Activated naive CD8-positive, alpha-beta T cell treated with anti-CD3 and anti-CD28 coated beads, Interleukin-2, amount 10 ng/mL, durations not matched to agents 7 days and 5 days (primary cell): ENCODE measurements around the gene LGR6. TPM values are rescaled to one million over a fixed set of nuclear protein-coding genes. Genes with fewer than 3 reads are reported as not detected.
A peak's percentile ranks its signal among the peaks of the same experiment; 100 is the strongest.

Experiments used
- ATAC-seq: fragments of 150-1000 bp; cut with Tn5 transposase; one replicate; pipeline ENCODE4 v1.10.0; 2021; ENCODE audit warnings: low read depth, moderate library complexity
- POLR2A ChIA-PET: fragments of 350-600 bp; sonication (Branson Sonifier 250); formaldehyde crosslinking; loops from one replicate; lab custom pipeline; 2021; ENCODE audit warnings: antibody characterized with exemption; lab: Charles Lee
- DNase-seq: peaks from one replicate; pipeline ENCODE4 v3.0.0; 2021
- H3K27ac Mint-ChIP-seq: one replicate; pipeline ENCODE4 v1.8.0; 2022; ENCODE audit warnings: mild to moderate bottlenecking, mixed read lengths
- H3K27me3 Mint-ChIP-seq: one replicate; pipeline ENCODE4 v1.8.0; 2022; ENCODE audit warnings: mild to moderate bottlenecking, moderate library complexity, mixed read lengths
- H3K36me3 Mint-ChIP-seq: one replicate; pipeline ENCODE4 v1.8.0; 2021; ENCODE audit warnings: mild to moderate bottlenecking, mixed read lengths
- H3K4me1 Mint-ChIP-seq: one replicate; pipeline ENCODE4 v1.8.0; 2021; ENCODE audit warnings: mixed read lengths
- H3K4me3 Mint-ChIP-seq: one replicate; pipeline ENCODE4 v1.8.0; 2022; ENCODE audit warnings: mild to moderate bottlenecking, moderate library complexity, mixed read lengths
- H3K9me3 Mint-ChIP-seq: one replicate; pipeline ENCODE4 v1.8.0; 2021; ENCODE audit warnings: mixed read lengths
- total RNA-seq, 2 experiments: library from RNA; stranded (reverse); gene quantifications; one replicate each; pipeline ENCODE4 v1.2.3, GENCODE V29; 2021

LGR6 gene
- total RNA-seq, 2 experiments from 2014 or later: 2.7 to 5.2 TPM

GRCh38 chr1:202153284-202153683 lies 40.3 kb upstream of the LGR6 start:
- ATAC-seq (no peak), DNase-seq (no peak)
- H3K27me3 Mint-ChIP-seq: no peaks in the 10 kb centered on the region
- no peaks in the 10 kb centered on the region for H3K9me3 Mint-ChIP-seq
- peaks cover 34% of the 10 kb centered on the region for H3K4me1 Mint-ChIP-seq
- H3K27ac Mint-ChIP-seq: peak overlapping the region; percentile 73
- POLR2A ChIA-PET: interaction anchor here (0.6 to 3.4 kb wide), 2 partner anchors 10 to 13 kb away, joined by 3 to 18 read pairs; partner anchors contain the start of gene ARL8A
- no peak overlapping the region for H3K4me3 Mint-ChIP-seq
- peaks cover 40% of the 10 kb centered on the region for H3K36me3 Mint-ChIP-seq

GRCh38 chr1:202154148-202154765 lies 39.3 kb upstream of the LGR6 start:
- Mint-ChIP-seq H3K27ac (peak overlapping the region; percentile 66), H3K9me3 (no peaks in the 10 kb centered on the region), H3K4me1 (peaks cover 41% of the 10 kb centered on the region), H3K36me3 (peaks cover 46% of the 10 kb centered on the region), H3K4me3 (no peak overlapping the region), H3K27me3 (no peaks in the 10 kb centered on the region)
- POLR2A ChIA-PET: interaction anchor here (0.8 to 3.4 kb wide), 7 partner anchors 8 to 35 kb away, joined by 3 to 18 read pairs (median 3); partner anchors contain the start of gene ARL8A
- DNase-seq (no peak), ATAC-seq (no peak)

DNA sequence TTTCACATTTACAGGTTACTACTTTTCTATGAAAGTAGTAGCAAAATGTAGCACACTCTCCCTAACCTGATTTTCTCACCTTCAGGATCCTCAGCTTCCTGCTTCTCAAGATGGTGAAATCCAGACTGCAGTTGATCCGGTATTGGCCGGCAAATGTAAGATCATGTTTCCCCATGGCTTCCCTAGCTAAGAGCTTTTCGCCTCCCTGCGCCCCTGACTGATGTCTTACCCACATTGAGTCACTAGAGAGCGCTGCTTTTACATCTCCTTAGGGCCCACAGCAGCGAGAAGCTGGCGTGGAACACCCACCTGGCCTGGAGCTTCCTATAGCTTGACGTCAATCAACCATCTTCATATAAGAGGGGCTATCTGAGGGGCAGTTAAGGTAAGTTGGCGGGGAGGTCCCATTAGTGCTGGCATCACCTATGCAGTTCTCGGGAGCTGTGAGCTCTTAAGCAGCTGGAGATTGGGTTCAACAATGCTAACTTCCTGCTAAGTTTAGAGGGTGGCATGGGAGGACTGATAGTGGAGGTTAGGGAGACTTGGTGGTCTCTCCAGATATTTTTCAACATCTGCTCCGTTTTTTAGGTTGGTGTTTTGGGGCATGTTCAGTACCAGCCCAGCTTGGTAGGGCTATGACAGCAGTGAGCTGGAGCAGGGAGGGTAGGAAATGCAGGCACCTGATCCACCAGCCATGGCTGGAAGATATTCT lies 38.7 kb upstream of the LGR6 start:
- ATAC-seq (peak; percentile 54), DNase-seq (peak; percentile 49)
- POLR2A ChIA-PET: interaction anchor here (0.8 to 3.4 kb wide), 7 partner anchors 8 to 35 kb away, joined by 3 to 18 read pairs (median 3); partner anchors contain the start of gene ARL8A
- no peaks in the 10 kb centered on the region for H3K27me3 Mint-ChIP-seq
- H3K9me3 Mint-ChIP-seq: no peaks in the 10 kb centered on the region
- H3K4me3 Mint-ChIP-seq: no peak overlapping the region
- H3K36me3 Mint-ChIP-seq: peaks cover 50% of the 10 kb centered on the region
- peak overlapping the region; percentile 66 for H3K27ac Mint-ChIP-seq
- peaks cover 41% of the 10 kb centered on the region for H3K4me1 Mint-ChIP-seq

- no peak for ATAC-seq
- no peak for DNase-seq
- no peak overlapping the region for H3K27ac Mint-ChIP-seq
- H3K4me1 Mint-ChIP-seq: peaks cover 40% of the 10 kb centered on the region
- peak overlapping the region; percentile 28 for H3K4me3 Mint-ChIP-seq
- no peaks in the 10 kb centered on the region for H3K9me3 Mint-ChIP-seq
- POLR2A ChIA-PET: interaction anchor here (0.8 to 3.4 kb wide), 6 partner anchors 9 to 34 kb away, joined by 3 to 18 read pairs (median 4); partner anchors contain the start of gene ARL8A
- no peaks in the 10 kb centered on the region for H3K27me3 Mint-ChIP-seq
- H3K36me3 Mint-ChIP-seq: peaks cover 51% of the 10 kb centered on the region
Observed at GRCh38 chr1:202155478-202156021, 38.0 kb upstream of the LGR6 start.

DNA sequence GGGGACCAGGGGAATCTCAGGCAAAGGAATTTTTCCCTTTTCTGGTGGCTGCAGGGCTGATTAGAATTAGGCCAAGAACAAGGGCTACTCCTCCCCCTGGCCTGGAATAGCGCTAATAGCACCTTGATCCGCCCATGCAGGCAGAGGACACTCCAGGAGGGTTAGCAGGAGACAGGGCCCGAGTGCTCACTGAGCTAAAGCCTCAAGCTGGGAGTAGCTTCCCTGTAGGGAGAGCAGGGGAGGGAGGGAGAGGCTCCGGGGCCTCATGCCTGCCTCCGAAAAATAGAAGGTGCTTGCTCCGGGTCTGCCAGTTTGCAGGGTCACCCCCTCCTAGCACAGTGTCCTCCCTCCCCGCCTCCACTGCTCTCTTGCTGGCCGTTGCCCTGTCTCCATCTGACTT lies 37.0 kb upstream of the LGR6 start:
- Mint-ChIP-seq H3K27ac (peak overlapping the region; percentile 30), H3K36me3 (peaks cover 42% of the 10 kb centered on the region), H3K9me3 (no peaks in the 10 kb centered on the region), H3K4me1 (peaks cover 45% of the 10 kb centered on the region), H3K27me3 (no peaks in the 10 kb centered on the region), H3K4me3 (peak overlapping the region; percentile 22)
- ATAC-seq: no peak
- POLR2A ChIA-PET: interaction anchor here (1.2 to 3.4 kb wide), 2 partner anchors 8 to 13 kb away, joined by 3 to 18 read pairs; partner anchors contain the start of gene ARL8A
- DNase-seq: no peak

GRCh38 chr1:202157945-202158344 lies 35.7 kb upstream of the LGR6 start:
- H3K27me3 Mint-ChIP-seq: no peaks in the 10 kb centered on the region
- ATAC-seq (no peak), DNase-seq (no peak)
- H3K36me3 Mint-ChIP-seq: peaks cover 35% of the 10 kb centered on the region
- no peaks in the 10 kb centered on the region for H3K9me3 Mint-ChIP-seq
- peak overlapping the region; percentile 65 for H3K27ac Mint-ChIP-seq
- POLR2A ChIA-PET: no interaction called here
- peaks cover 56% of the 10 kb centered on the region for H3K4me1 Mint-ChIP-seq
- H3K4me3 Mint-ChIP-seq: peak overlapping the region; percentile 96

- Mint-ChIP-seq H3K36me3 (peaks cover 30% of the 10 kb centered on the region), H3K4me1 (peaks cover 55% of the 10 kb centered on the region), H3K27ac (peak overlapping the region; percentile 100), H3K9me3 (no peaks in the 10 kb centered on the region), H3K4me3 (peak overlapping the region; percentile 96), H3K27me3 (no peaks in the 10 kb centered on the region)
- POLR2A ChIA-PET: interaction anchor here (1.2 to 2.6 kb wide), 6 partner anchors 9 to 183 kb away, joined by 3 to 17 read pairs (median 8); partner anchors contain the start of genes ARL8A, LGR6 and UBE2T
- DNase-seq (peak; percentile 66), ATAC-seq (peak; percentile 11)
Observed at GRCh38 chr1:202158810-202159533, 34.6 kb upstream of the LGR6 start.

DNA sequence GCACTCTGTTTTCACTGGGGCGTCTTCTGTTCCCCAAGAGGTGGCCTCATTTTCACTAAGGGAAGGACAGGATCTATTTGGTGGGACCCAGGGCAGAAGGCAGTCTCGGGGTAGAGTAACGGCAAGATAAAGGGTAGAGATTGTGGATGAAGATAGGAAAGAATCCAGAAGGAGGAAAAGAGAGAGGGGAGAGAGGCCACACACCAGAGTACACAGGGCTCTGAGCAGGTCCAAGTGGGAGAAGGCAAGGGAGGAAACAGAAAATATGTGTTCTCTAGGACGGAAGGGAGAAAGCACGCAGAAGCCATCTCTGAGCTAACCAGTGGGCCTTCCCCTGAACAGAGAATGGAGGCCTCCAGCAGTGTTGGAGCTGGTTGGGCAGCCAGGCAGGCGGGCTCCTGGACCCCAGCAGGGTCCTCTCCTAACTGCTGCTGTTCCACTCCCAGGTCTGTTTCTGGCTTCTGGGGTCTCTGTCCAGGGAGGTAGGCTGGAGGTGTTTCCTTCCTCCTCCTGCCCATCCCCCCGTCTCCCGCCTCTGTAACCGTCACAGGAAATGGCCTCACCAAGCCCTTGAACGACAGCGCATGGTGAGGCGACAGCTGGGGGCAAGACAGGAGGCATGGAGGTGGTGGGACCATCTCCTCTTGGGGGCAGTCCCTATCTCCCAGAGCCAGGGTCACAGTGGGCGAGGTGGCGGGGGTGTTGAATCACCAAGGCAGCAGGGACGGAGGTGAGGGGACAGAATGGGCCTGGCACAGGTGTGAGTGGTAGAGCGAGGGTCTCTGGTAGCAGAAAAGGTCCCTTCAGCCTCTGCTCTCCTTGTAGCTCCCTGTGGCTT lies 33.8 kb upstream of the LGR6 start:
- DNase-seq: peak; percentile 75
- Mint-ChIP-seq H3K27me3 (no peaks in the 10 kb centered on the region), H3K27ac (peak overlapping the region; percentile 100), H3K9me3 (no peaks in the 10 kb centered on the region), H3K36me3 (peaks cover 27% of the 10 kb centered on the region), H3K4me1 (peaks cover 59% of the 10 kb centered on the region), H3K4me3 (peak overlapping the region; percentile 96)
- ATAC-seq: peak; percentile 27
- POLR2A ChIA-PET: interaction anchor here (0.6 to 2.6 kb wide), 12 partner anchors 9 to 182 kb away, joined by 3 to 17 read pairs (median 4); partner anchors contain the start of genes ARL8A, LGR6 and UBE2T

- peak; percentile 37 for ATAC-seq
- peak within 1 kb of the TSS; percentile 96 for H3K4me3 Mint-ChIP-seq
- H3K9me3 Mint-ChIP-seq: no peaks in the 10 kb centered on the region
- no peaks in the 10 kb centered on the region for H3K27me3 Mint-ChIP-seq
- peaks cover 23% of the 10 kb centered on the region for H3K36me3 Mint-ChIP-seq
- POLR2A ChIA-PET: interaction anchor here (0.8 to 2.6 kb wide), 9 partner anchors 8 to 181 kb away, joined by 3 to 17 read pairs (median 4); partner anchors contain the start of genes ARL8A, LGR6 and UBE2T
- DNase-seq: peak; percentile 72
- H3K4me1 Mint-ChIP-seq: peaks cover 59% of the 10 kb centered on the region
- peak within 1 kb of the TSS; percentile 100 for H3K27ac Mint-ChIP-seq
Observed at GRCh38 chr1:202160377-202160940, 33.1 kb upstream of the LGR6 start, which contains the start of gene PTPN7. TSS of gene PTPN7 (minus strand) at chr1:202160602. CDS start at chr1:202159402, 1,200 bp downstream.

- H3K36me3 Mint-ChIP-seq: peaks cover 18% of the 10 kb centered on the region
- ATAC-seq: no peak
- H3K4me1 Mint-ChIP-seq: peaks cover 57% of the 10 kb centered on the region
- peak; percentile 48 for DNase-seq
- POLR2A ChIA-PET: interaction anchor here (1.0 to 5.1 kb wide), 9 partner anchors 10 to 188 kb away, joined by 3 to 40 read pairs (median 10); partner anchors contain the start of genes ARL8A, PPP1R12B, RNPEP and UBE2T
- H3K27ac Mint-ChIP-seq: peak overlapping the region; percentile 100
- no peaks in the 10 kb centered on the region for H3K27me3 Mint-ChIP-seq
- peak overlapping the region; percentile 96 for H3K4me3 Mint-ChIP-seq
- no peaks in the 10 kb centered on the region for H3K9me3 Mint-ChIP-seq
Observed at GRCh38 chr1:202161151-202162046, 32.2 kb upstream of the LGR6 start.

GRCh38 chr1:202162047-202162417 lies 31.6 kb upstream of the LGR6 start:
- Mint-ChIP-seq H3K27me3 (no peaks in the 10 kb centered on the region), H3K4me1 (peaks cover 60% of the 10 kb centered on the region), H3K27ac (peak overlapping the region; percentile 100), H3K4me3 (peak overlapping the region; percentile 96), H3K9me3 (no peaks in the 10 kb centered on the region), H3K36me3 (peaks cover 17% of the 10 kb centered on the region)
- peak; percentile 66 for DNase-seq
- POLR2A ChIA-PET: interaction anchor here (1.0 to 5.1 kb wide), 5 partner anchors 17 to 187 kb away, joined by 3 to 40 read pairs (median 3); partner anchors contain the start of genes ARL8A, PPP1R12B and RNPEP
- ATAC-seq: peak; percentile 31
